Right forelimb (tissue), 1 donor: ENCODE measurements around the gene PLXDC2.
A peak's percentile ranks its signal among the peaks of the same experiment; 100 is the strongest.

ENCODE experiments used
- DNase-seq: peaks from one replicate; pipeline ENCODE4 v3.0.0-alpha.2; 2018

Gene PLXDC2

DNA sequence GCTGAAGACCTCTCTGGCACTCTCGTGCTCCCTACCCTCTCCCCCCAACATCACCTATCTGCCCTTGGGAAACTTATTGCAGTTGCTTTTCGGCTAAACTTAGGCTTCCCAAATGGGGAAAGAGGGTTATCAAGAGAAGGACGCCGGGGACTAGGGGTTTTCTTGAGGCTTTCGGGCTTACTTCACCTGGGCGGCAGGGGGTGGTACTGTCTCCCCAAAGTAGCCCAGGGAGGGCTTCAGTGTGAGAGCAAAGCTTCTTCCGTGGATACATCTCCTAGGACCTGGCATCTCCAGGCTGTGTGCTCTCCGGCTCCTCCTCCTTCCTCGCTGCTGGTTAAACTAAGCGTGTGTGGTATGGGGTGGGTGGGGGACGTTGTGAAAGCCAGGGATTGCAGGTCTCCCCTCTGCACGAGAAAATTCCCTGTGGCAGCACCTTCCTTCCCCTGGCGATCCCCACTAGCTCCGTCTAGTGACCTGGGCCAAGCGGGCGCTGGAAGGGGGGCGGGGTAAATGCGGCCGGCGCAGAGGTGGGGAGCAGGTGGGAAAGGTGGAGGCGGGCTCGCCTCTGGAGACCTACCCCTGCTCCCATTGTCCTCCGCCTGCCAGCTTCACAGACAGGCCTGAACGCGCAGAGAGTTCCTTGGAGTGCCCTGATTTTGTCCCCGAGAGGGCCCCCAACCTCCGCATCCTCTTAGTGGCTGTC is 1.1 kb downstream of the PLXDC2 start:
- peak; percentile 68 for DNase-seq

GRCh38 chr10:19818876-19819275 is 2.6 kb downstream of the PLXDC2 start:
- no peak for DNase-seq

DNA sequence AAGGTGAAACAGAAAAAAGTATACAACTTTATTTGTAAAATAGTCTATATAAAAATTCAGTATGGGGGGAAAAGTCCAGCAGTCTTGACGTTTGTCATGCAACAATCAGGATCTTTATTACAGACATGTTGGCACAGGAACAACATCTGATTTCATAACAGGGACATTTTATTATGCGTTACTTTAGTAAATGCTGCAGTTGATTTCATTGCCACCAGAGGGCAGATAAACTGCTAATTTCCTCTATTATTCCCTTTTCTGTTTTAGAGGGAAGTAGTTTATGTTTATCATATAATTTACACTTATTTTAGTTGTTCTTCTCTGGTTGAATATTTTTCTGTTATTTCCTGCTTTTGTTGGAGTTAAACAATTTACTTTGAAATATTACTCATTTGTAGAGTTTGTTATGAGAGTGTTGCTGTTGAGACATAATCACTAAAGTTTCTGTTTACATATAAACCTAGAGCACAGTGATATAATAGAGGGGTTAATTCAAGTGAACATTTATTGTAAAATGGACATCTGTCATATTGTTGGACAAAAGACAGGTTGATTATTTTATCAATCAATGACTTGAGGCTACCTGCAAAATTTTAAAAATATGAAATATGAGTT is 3.3 kb downstream of the PLXDC2 start:
- DNase-seq = no peak

DNA sequence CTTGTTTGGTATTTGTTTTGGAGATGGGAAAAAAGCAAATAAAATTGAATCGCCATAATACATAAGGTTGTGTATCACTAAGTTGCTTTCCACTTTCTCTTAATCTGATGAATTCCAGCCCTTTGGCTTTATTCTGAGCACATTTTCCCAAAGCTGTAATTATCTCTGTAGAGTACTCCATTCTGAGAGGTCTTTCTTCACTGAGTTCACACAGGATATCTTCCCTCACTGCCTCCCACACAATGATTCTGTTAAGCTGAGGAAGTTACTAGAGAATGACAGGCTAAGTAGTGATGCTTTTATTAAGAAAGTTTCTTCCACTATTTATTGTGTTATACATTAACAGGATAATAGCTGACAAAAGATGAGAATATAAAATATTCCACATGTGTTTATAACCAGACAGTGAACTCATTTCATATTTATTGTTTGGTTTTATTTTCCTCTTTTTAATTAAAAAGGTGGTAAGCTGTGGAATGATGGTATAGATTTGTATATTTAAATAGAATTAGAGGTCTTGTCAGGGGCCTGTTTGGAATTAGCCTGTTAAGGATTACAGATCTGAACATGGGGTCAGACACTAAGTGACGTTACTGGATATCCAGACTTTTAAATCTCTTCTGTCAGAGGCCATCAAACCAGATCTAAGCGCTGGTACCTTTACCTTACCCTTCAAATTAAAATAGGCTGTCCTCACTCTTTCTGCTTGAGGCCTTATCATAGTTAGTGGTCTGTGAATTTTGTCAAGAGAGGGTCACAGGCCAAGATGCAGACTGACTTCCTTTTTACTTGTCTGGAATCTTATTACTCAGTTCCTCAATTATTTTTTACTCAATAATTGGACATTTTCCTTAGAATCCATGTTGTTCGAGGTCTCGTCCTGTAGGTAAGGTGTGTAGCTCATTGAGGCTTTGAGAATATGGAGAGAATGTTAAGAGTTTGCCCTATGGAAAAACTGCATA is 8.4 kb downstream of the PLXDC2 start:
- no peak for DNase-seq

- DNase-seq = no peak
These were observed 9.5 kb downstream of the PLXDC2 start for GRCh38 chr10:19825700-19826099.

- no peak for DNase-seq
These were observed 10.5 kb downstream of the PLXDC2 start for GRCh38 chr10:19826712-19827111.

DNA sequence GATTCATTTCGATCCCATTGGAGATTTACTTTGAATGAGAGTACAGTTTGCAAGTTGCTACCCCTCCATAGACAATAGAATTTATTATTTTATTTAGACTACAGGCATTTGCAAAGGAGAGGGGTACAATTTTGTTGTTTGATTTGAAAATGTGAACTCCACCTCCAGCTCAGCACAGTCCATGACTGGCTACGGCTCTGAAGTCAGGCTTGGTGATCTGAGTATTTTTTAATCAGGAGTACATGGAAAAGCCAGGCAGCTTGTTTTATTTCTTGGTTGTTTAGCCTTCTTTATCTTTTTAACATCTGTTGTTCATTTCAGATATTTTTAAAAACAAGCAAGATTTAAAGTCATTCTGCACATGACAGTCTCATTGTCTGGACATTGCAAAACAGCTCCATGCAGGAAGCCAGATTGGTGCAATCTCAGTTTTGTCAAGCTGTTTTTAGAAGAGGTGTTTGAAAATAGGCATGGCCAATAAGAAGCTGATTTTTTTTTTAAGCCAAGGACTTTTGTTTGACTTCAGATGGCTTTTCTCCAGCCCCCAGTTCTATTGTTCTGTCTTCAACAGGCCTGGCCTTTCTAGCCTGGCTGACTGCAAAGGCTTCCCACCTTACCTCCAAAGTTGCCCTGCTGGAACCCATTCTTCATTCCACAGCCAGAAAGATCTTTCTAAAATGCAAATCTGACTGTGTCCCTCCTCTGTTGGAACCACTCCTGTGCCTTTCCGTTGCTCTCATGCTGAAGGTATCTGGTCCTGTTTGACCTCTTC is 12.2 kb downstream of the PLXDC2 start:
- no peak for DNase-seq

DNA sequence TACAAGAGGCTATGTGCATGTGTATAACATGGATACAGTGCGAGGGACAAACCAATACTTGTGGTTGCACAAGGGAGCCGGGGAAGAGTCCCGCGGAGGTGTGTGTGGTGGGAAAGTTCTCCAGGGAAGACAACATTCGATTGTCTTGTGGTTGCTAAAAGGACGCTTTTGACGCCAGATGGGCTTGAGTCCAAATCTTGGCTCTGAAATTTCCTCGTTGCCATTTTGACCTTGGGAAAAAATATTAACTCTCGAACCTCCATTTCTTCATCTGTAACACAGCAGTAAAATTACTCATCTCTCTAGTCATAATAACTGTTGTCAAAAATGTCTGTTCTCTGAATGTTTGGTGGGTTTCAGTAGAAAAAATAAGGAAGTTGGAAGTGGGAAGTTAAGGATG is 16.5 kb downstream of the PLXDC2 start:
- DNase-seq = no peak

DNA sequence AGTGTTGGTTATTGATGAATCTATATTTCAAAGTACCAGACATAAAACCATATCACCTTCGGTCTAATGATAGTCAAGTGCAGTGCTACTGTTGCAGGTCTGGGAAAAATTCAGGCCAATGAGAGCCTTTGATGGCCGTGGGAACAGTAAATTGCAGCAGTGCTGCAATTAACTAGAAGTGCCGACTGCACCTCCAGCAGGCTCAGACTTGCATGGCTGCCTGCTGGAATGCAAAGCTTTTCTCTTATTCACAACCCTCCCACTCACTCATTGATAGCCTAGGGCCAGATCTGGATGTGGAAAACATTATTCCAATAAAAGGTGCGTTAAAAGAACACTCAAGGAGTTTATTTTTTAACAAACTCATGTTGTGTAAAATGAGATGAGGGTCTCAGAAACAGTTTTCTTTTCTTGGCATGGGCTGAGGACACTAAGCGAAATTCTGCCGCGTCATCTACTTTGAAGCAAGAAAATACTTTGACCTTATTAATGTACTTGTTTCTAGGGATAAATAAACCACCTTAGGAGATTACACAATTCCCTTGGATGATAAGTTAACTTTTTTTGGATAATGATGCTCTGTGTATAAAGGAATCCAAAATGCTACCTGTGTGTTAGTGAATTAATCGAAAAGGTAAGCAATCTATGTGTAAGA is 17.1 kb downstream of the PLXDC2 start:
- no peak for DNase-seq

- DNase-seq = no peak
These were observed 19.7 kb downstream of the PLXDC2 start for GRCh38 chr10:19835952-19836351.

DNA sequence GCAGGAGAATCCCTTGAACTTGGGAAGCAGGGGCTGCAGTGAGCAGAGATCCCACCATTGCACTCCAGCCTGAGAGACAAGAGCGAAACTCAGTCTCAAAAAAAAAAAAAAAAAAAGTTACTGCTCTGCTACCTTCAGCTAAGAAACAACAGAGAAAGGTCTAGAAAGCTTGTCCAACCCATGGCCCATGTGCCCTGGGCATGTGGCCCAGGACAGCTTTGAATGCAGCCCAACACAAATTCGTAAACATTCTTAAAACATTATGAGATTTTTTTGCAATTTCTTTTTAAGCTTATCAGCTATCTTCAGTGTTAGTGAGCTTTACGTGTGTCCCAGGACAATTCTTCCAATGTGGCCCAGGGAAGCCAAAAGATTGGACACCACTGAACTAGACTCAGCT is 22.9 kb downstream of the PLXDC2 start:
- no peak for DNase-seq

DNA sequence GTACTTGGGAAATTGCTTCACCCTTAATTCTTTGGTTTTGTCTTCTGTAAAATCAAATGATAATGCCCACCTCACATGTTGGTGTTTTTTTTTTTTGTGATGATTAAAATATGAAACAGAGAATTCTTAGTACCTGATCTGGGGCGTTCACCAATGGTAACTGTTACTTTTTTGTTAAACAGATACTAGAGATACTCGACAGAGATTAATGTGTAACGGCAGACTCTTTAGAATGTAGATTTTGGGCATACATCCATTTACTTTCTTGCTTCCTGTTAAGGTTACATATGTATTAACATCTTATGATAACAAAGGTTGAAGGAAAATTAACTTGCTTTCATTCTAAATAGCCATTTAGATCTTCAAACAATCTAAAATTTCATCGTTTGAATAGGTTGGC is 23.3 kb downstream of the PLXDC2 start:
- no peak for DNase-seq

- no peak for DNase-seq
These were observed 24.5 kb downstream of the PLXDC2 start for GRCh38 chr10:19840776-19841175.

DNA sequence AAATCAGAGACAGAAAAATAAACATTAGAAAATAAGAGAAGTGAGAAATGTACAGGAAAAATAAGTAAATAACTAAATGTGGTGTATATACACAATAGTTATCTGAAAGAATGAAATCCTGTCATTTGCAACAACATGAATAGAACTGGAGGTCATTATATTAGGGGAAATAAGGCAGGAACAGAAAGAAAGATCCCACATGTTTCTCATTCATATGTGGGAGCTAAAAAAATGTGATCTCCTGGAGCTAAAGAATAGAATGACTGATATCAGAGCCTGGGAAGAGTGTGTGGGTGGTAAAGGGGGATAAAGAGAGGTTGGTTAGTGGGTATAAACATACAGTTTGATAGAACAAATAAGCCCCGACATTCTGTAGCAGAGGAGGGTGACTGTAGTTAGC is 27.3 kb downstream of the PLXDC2 start:
- no peak for DNase-seq

GRCh38 chr10:19845503-19846368 is 29.5 kb downstream of the PLXDC2 start:
- DNase-seq = no peak

GRCh38 chr10:19847321-19847720 is 31.1 kb downstream of the PLXDC2 start:
- no peak for DNase-seq

DNA sequence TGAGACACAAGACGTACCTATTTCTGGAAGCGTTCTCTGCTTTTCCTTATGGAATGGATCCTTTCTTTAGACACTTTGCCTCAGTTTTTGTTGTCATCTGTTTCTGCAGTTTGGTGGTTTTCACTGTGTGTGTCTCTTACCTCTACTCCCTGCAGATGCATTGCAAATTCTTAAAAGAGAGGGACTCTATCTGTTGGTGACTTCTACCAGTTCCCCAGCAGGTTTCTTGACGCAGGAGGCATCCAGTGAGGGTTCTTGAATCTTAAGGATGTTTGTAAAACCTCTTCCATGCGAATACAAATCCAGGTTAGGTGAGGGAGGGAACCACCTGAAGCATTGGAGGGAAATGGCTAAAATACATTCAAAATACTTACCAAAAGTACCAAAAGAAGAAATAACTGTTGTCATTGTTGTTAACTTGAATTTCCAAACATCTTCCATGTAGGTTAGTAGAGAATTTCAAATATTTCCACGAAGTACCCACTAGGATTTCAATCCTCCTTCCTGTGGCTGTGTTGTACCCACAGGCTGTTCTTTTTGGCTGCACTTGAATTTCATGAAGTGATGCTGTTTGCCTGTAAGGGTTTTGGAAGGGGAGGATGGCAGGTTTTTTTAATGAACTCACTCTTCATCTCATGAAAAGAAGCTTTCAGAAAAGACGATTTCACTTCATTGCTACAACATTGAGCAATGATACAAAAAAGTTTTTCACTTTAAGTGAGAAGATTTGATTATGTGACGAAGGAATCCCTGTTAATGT is 32.2 kb downstream of the PLXDC2 start:
- no peak for DNase-seq

DNA sequence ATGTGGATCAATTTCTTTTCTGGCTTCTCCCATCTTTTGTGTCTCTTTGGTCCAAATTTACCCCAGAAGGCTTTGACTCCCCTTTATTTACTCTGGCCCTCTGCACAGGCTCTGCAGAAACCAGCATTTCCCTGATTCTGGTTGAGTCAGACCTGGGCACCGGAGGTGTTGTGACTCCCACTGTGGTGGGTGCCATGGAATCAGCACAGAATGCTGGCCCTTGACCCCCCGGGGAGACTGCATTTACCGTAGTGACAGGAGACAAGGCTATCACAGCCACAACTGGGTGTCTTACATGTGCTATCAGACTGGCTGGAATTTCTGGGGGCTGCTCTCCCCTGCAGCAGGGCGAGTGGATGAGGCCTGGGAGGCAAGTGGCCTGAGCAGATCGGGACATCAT is 37.6 kb downstream of the PLXDC2 start:
- no peak for DNase-seq

GRCh38 chr10:19857876-19858275 is 41.6 kb downstream of the PLXDC2 start:
- DNase-seq = no peak

DNA sequence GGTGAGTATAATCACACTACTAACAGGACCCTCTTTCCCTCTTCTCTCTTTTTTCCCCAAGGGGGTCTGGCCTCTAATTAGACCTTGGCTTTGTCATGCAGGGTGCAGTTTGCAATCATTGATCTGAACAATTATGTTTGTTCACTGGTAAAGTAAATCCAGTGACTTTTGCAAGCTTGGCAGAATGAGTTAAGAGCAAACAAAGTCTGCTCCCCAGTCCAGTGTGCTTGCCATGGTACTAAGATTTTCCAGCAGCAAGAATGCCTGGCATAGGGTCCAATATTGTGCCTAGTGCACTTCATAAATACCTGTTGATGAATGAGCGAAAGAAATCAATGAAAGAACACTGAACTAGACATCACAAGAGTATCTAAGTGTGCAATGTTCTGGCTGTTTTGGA is 43.9 kb downstream of the PLXDC2 start:
- no peak for DNase-seq
